GM12891 (cell line): ENCODE results near the gene OR10H2.

Source experiments
- DNase-seq: peaks from one replicate; pipeline ENCODE4 v3.0.0; 2011; ENCODE audit warnings: low spot score; ENCODE audit not compliant: insufficient read length
- FAIRE-seq: peaks from 2 replicates; lab custom pipeline; 2011; peaks lifted over from hg19 to GRCh38; lab: Jason Lieb, UNC
- PAX5 ChIP-seq: IDR thresholded peaks from 2 replicates; pipeline ENCODE4 v1.6.1; 2011; ENCODE audit warnings: low read length, moderate library complexity, mild to moderate bottlenecking; ENCODE audit not compliant: insufficient read depth, severe bottlenecking
- POLR2A ChIP-seq: IDR thresholded peaks from 2 replicates; pipeline ENCODE4 v1.6.1; 2011; ENCODE audit warnings: low read depth, low read length, control low read depth
- POLR2AphosphoS5 ChIP-seq: IDR thresholded peaks from 2 replicates; pipeline ENCODE4 v1.6.1; 2011; ENCODE audit warnings: low read depth, low read length, control low read depth
- POU2F2 ChIP-seq: IDR thresholded peaks from 2 replicates; pipeline ENCODE4 v1.6.1; 2011; ENCODE audit warnings: low read depth, mild to moderate bottlenecking, control low read depth, low read length, moderate library complexity
- SPI1 ChIP-seq: IDR thresholded peaks from 2 replicates; pipeline ENCODE4 v1.6.1; 2011; ENCODE audit warnings: low read depth, low read length, control low read depth
- TAF1 ChIP-seq: IDR thresholded peaks from 2 replicates; pipeline ENCODE4 v1.6.1; 2011; ENCODE audit warnings: low read depth, low read length, control low read depth

OR10H2 gene

DNA sequence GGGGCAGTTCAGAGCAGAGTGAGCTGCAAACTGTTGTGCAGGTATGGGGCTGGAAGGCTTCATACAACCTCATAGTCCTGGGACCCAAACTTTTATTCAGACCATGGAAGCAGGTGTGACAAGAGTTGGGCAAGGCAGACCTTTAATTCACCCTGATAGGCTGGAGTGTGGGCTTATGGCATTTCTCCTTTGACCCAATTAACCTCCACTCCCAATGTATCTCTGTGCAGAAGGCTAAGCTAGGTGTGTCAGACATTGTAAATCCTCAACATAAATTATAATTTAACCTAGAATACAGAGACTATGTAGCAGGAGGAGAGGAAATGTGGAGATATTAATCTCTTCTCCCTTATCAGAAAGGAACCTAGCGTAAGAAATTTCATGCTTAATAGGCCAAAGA lies 12.2 kb upstream of the OR10H2 start:
- no peak for DNase-seq

DNA sequence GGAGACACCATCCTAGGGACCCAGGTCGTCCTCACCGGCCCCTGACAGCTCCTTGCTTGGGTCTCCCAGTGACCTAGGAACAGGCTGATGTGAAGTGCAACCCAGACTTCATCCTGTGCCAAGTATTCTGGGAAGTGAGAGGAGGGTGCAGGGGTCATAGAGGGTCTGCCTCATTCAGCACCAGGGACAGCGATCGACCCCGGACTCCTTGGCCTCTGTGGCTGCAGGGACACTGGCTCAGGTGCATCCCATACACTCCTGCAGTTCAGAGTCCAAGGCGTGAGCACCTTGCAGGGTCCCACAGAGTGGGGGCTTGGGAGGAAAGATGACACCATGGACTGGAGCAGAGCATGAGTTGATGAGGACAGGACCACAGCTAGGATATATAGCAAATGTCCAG lies 10.0 kb upstream of the OR10H2 start:
- DNase-seq, result no peak
- FAIRE-seq, result no peak

More for the DNA sequence above, 12.2 kb upstream of the OR10H2 start:
- no peak for TF ChIP-seq POLR2AphosphoS5
- TF ChIP-seq TAF1, result no peak
- no peak for TF ChIP-seq POU2F2
- TF ChIP-seq PAX5, result no peak
- FAIRE-seq, result no peak

GRCh38 chr19:15721268-15721667 lies 6.6 kb upstream of the OR10H2 start:
- DNase-seq, result no peak
- no peak for FAIRE-seq
- TF ChIP-seq POLR2AphosphoS5 (no peak), POLR2A (no peak), PAX5 (no peak), TAF1 (no peak), POU2F2 (no peak), SPI1 (no peak)

More for the DNA sequence above, 10.0 kb upstream of the OR10H2 start:
- no peak for TF ChIP-seq POU2F2
- TF ChIP-seq PAX5, result no peak
- no peak for TF ChIP-seq SPI1

- DNase-seq (no peak), FAIRE-seq (no peak)
- TF ChIP-seq TAF1 (no peak), POLR2AphosphoS5 (no peak), PAX5 (no peak), POLR2A (no peak), SPI1 (no peak), POU2F2 (no peak)
Measured at GRCh38 chr19:15722956-15723355, 4.9 kb upstream of the OR10H2 start.

DNA sequence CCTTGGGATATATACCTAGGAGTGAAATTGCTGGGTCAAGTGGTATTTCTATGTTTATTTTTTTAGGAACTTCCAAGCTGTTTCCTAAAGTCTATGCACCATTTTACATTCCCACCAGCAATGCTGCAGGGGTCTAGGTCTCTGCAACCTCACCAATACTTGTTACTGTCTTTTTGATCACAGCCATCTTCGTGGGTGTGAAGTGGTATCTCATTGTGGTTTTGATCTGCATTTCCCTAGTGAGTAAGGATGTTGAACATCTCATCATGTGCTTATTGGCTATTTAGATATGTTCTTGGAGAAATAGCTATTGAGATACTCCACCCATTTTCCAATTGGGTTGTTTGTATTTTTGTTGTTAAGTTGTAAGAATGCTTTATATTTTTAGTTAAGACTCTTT lies 2.7 kb downstream of the OR10H2 start:
- TF ChIP-seq POLR2A, result no peak

DNA sequence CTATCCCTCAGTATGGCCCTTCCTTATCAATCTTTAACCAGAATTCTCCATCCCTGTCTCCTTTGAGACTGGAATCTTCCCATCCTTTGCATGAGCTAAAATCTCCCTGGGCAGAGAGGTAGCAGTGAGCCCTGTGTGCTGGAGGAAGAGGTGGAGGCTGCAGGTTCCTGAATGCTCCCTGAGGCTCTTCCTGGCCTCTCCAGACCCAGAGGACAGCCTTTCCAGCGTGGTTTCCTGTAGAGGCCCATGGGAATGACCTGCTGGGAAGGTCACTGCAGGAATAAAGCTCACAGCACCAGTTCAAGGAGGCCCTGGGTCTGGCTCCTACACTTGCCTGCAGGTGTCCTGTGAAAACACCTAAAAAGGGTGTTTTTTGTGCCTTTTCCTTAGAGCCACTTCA lies 4.6 kb downstream of the OR10H2 start:
- DNase-seq (no peak), FAIRE-seq (no peak)
- TF ChIP-seq POLR2A, result no peak
- TF ChIP-seq SPI1, result no peak
- TF ChIP-seq POU2F2, result no peak
- TF ChIP-seq POLR2AphosphoS5, result no peak
- no peak for TF ChIP-seq TAF1
- TF ChIP-seq PAX5, result no peak

More for the DNA sequence above, 2.7 kb downstream of the OR10H2 start:
- DNase-seq, result no peak
- FAIRE-seq, result no peak

DNA sequence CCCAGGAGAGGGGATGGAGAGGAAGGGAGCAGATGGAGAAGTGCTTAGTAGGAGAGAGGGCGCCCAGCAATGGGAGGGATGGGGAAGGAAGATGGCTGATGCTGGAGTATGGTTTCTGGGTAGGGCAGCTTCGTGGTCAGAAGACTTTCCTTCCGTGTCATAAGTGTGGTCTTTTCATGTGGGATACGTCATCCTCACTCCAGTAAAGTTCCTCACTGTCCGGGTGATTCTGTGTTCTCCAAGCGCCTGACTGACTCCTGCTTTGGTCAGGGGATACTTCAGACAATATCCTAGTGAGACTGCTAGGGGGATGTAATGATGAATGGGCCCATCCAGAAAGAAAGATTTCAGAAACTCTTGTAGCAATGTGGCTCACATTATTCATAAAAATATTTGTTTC lies 6.1 kb downstream of the OR10H2 start:
- FAIRE-seq, result no peak
- TF ChIP-seq POLR2AphosphoS5 (no peak), SPI1 (no peak)
- no peak for DNase-seq

GRCh38 chr19:15737722-15738121 lies 9.9 kb downstream of the OR10H2 start, which contains the start of gene OR10H3:
Gene OR10H3, plus strand, starts transcription at chr19:15737985. Its CDS starts 3,408 bp downstream, at chr19:15741393.
- no peak for TF ChIP-seq POLR2A
- DNase-seq (no peak), FAIRE-seq (no peak)

DNA sequence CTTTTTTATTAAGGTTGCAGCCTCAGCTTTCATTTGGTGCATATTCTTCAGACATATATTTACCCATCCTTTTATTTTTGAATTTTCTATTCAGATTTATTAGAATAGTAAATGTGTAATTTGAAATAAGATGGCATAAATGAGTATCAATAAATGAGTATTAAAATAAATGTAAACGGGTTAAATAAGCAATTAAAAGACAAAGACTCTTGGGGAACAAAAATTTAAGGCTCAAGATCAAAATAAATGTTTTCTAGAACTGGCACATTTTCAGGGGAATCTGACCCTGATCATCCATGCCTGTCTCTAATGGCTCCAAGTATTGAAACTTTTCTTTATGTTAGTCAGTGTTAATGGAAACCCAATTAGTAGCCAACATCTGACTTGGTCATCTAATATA lies 13.0 kb downstream of the OR10H2 start:
- no peak for TF ChIP-seq PAX5
- no peak for FAIRE-seq

GRCh38 chr19:15748239-15748638 lies 20.4 kb downstream of the OR10H2 start:
- TF ChIP-seq POLR2AphosphoS5, result no peak
- TF ChIP-seq POU2F2, result no peak
- no peak for TF ChIP-seq POLR2A
- TF ChIP-seq TAF1, result no peak
- TF ChIP-seq SPI1, result no peak
- no peak for TF ChIP-seq PAX5
- FAIRE-seq (no peak), DNase-seq (no peak)

More for the DNA sequence above, 13.0 kb downstream of the OR10H2 start:
- no peak for DNase-seq

- FAIRE-seq (no peak), DNase-seq (no peak)
- TF ChIP-seq POU2F2 (no peak), POLR2AphosphoS5 (no peak), TAF1 (no peak), PAX5 (no peak), SPI1 (no peak), POLR2A (no peak)
Measured at GRCh38 chr19:15758379-15758778, 30.6 kb downstream of the OR10H2 start.
